Aorta (tissue), 5 donors: ENCODE measurements around the gene SF3B4. TPM values are rescaled to one million over a fixed set of nuclear protein-coding genes. Genes with fewer than 3 reads are reported as not detected.

Source experiments
- ATAC-seq: fragments of 200-7000 bp; cut with Tn5 transposase; one replicate; pipeline ENCODE4 v1.9.1; 2022; ENCODE audit warnings: moderate library complexity; ENCODE audit not compliant: low FRiP score
- DNase-seq, 2 donors: peaks; one replicate each; pipeline ENCODE4 v3.0.0-alpha.2; 2020
- H3K27ac ChIP-seq, 2 donors: one replicate each; pipeline ENCODE4 v1.5.1; 2013; ENCODE audit warnings: low read length in 2 of 2, mild to moderate bottlenecking in 2 of 2, moderate library complexity in 2 of 2, control low read depth in 1 of 2, inconsistent platforms in 1 of 2, low read depth in 1 of 2
- H3K27me3 ChIP-seq, 2 donors: one replicate each; pipeline ENCODE4 v1.6.1; 2013; ENCODE audit warnings: control low read depth in 1 of 2, low read length in 1 of 2, mild to moderate bottlenecking in 1 of 2, moderate library complexity in 1 of 2; ENCODE audit not compliant: insufficient read depth in 2 of 2, control insufficient read depth in 1 of 2
- H3K36me3 ChIP-seq, 2 donors: one replicate each; pipeline ENCODE4 v1.6.1; 2013; ENCODE audit warnings: control low read depth in 1 of 2, low read length in 1 of 2, mild to moderate bottlenecking in 1 of 2; ENCODE audit not compliant: insufficient read depth in 2 of 2, control insufficient read depth in 1 of 2
- H3K4me1 ChIP-seq, 2 donors: one replicate each; pipeline ENCODE4 v1.6.1; 2013; ENCODE audit warnings: low read length in 2 of 2, control low read depth in 1 of 2, mild to moderate bottlenecking in 1 of 2, moderate library complexity in 1 of 2; ENCODE audit not compliant: insufficient read depth in 2 of 2, control insufficient read depth in 1 of 2
- H3K4me3 ChIP-seq, 2 donors: one replicate each; pipeline ENCODE4 v1.5.1; 2013; ENCODE audit warnings: low read length in 2 of 2, control low read depth in 1 of 2, mild to moderate bottlenecking in 1 of 2
- H3K9me3 ChIP-seq: one replicate; pipeline ENCODE4 v1.6.1; 2013; ENCODE audit warnings: mild to moderate bottlenecking, low read length; ENCODE audit not compliant: control insufficient read depth
- WGBS, 2 donors: extraction: QIAGEN DNeasy Blood & Tissue Kit; methylation state at CpG; one replicate each; pipeline ENCODE4 v1.1.7; 2013; 5-methylcytosine and 5-hydroxymethylcytosine counted together
- intact Hi-C, 2 donors: fragments of 100-400 bp; cut with DNase I; formaldehyde crosslinking; loops; one replicate each; pipeline versions ENCODE4 v1.14.2 to v1.15.0; 2022
- polyA plus RNA-seq, 2 donors: library from polyadenylated mRNA; stranded (reverse); fragments of 200-250 nt; gene quantifications; one replicate each; pipeline ENCODE4 v1.2.3, GENCODE V29; 2013
- total RNA-seq, 2 donors: library from RNA; stranded (reverse); fragmentation: NEBNext Ultra II Directional; extraction: Animal tissue kit (Norgen Biotek cat#: 25700); gene quantifications; one replicate each; pipeline ENCODE4 v1.2.1, GENCODE V29; 2021
- donor health status: healthy with polysubstance abuse.
- donor health status: Bipolar disorder and iron deficiency.
- donor health status: DM: no; HTN: no; CAD: no.
- donor health status: DM: no; HTN: no; CAD: no.
- donor health status: DM: yes; HTN: yes; CAD: no.

Gene SF3B4
- total and polyA plus RNA-seq, 4 donors = 18.8 to 42.6 (median 37.4) TPM

DNA sequence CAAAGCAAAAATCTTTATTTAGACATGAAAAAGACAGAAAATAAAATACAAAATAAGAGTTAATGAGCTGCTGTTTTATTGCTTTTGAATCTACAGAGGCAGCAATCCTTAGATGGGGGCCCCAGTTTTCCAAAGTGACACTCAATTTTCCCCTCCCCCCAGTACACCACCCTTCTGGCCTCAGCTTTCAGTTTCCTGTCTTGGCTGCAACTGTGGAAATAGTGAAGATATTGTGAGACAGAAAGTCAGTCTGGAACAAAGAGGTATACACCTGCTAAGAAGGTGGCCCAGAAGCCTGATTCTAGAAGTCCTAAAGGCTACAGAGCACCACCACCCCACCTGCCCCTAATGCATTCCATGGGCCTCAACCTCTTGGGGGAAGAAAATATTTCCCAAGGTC is 10.2 kb upstream of the SF3B4 start:
- peaks cover 2 to 7% of the 10 kb centered on the region in 2 donors for H3K4me1 ChIP-seq
- H3K27ac ChIP-seq = peak overlapping the region in 1 of 2 donors; percentile 52
- H3K36me3 ChIP-seq = no peaks in the 10 kb centered on the region
- intact Hi-C loops = loop anchor here in 1 of 2 donors (2.0 kb wide), 1 partner anchor 49 kb away; no protein-coding TSS in a partner anchor
- no peak for DNase-seq
- ATAC-seq = no peak
- no peaks in the 10 kb centered on the region for H3K9me3 ChIP-seq
- no peak overlapping the region for H3K4me3 ChIP-seq
- H3K27me3 ChIP-seq = no peaks in the 10 kb centered on the region

- H3K36me3 ChIP-seq = no peaks in the 10 kb centered on the region
- DNase-seq (no peak), ATAC-seq (peak; percentile 6)
- 4 to 5% methylated on average over 8 of the region's 8 CpGs for WGBS, 2 donors
- H3K9me3 ChIP-seq = no peaks in the 10 kb centered on the region
- intact Hi-C loops = no loop called here
- H3K27ac ChIP-seq = peak overlapping the region; percentile 35 to 78
- peaks cover 2 to 7% of the 10 kb centered on the region in 2 donors for H3K4me1 ChIP-seq
- H3K4me3 ChIP-seq = peak overlapping the region; percentile 62 to 83
- no peaks in the 10 kb centered on the region for H3K27me3 ChIP-seq
These were observed 9.5 kb upstream of the SF3B4 start for GRCh38 chr1:149936992-149937705.

DNA sequence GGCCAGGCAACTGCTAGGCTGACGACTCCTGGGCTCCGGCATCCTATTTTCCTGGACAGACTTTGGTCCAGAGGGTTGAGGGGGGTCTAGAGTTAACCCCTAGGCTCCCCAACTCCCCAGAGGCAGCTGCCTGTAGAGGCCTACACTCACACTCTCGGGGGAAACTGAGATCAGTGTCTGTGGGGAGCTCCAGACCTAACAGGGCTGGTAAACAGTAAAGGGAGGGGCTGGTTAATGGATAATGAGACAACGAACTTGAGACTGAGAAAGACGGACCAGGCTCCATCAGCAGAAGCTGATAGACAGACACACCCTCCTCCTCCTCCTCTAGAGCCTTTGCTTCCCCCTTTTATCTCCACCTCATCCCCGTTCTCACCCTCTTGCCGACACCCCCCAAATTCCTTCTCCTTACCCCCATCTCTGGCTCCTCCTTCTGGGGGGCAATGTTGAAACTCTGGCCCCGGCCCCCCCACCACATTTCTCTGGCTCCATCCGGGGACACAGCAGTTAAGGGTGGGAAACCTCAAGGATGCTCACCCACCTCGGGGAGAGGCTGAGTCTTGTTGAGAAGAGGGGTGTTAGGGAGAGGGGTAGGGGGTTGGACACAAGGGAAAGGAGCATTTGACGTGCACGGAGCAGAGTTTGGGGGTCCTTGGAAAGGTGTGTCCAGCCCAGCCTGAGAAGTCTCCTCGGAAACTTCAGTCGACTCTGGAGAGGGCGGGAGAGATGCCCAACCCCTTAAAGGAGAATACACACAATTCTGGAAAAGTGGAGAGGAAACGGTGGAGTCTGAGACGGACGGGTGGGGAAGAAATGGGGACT is 8.8 kb upstream of the SF3B4 start, which contains the start of gene MTMR11:
Gene MTMR11 (minus strand): TSS at position 710 of the 822 bp plus-strand sequence. CDS start 232 bp downstream, at position 478.
- Histone ChIP-seq H3K36me3 (no peaks in the 10 kb centered on the region), H3K4me3 (peak within 1 kb of the TSS; percentile 62 to 83), H3K27ac (peak within 1 kb of the TSS; percentile 52 to 78), H3K4me1 (peaks cover 2 to 7% of the 10 kb centered on the region in 2 donors), H3K9me3 (no peaks in the 10 kb centered on the region), H3K27me3 (no peaks in the 10 kb centered on the region)
- 4 to 5% methylated on average over 18 of the region's 18 CpGs for WGBS, 2 donors
- peak; percentile 74 for ATAC-seq
- intact Hi-C loops = no loop called here
- no peak for DNase-seq

- no peak overlapping the region for H3K4me3 ChIP-seq
- 82 to 87% methylated on average over 2 of the region's 2 CpGs for WGBS, 2 donors
- H3K27ac ChIP-seq = no peak overlapping the region
- ATAC-seq = no peak
- no peaks in the 10 kb centered on the region for H3K9me3 ChIP-seq
- intact Hi-C loops = no loop called here
- no peaks in the 10 kb centered on the region for H3K27me3 ChIP-seq
- peaks cover 1 to 7% of the 10 kb centered on the region in 2 donors for H3K4me1 ChIP-seq
- peaks cover 0 to 4% of the 10 kb centered on the region in 2 donors for H3K36me3 ChIP-seq
- DNase-seq = no peak
These were observed 6.8 kb upstream of the SF3B4 start for GRCh38 chr1:149934356-149934755.

- WGBS, 2 donors = 89 to 96% methylated on average over 4 of the region's 4 CpGs
These were observed 5.6 kb upstream of the SF3B4 start for GRCh38 chr1:149933208-149933607.

GRCh38 chr1:149932474-149932873 is 4.9 kb upstream of the SF3B4 start:
- no peaks in the 10 kb centered on the region for H3K9me3 ChIP-seq
- H3K4me3 ChIP-seq = no peak overlapping the region
- H3K27ac ChIP-seq = no peak overlapping the region
- H3K4me1 ChIP-seq = peaks cover 0 to 7% of the 10 kb centered on the region in 2 donors
- no peaks in the 10 kb centered on the region for H3K27me3 ChIP-seq
- ATAC-seq = no peak
- no peak for DNase-seq
- intact Hi-C loops = no loop called here
- peaks cover 0 to 4% of the 10 kb centered on the region in 2 donors for H3K36me3 ChIP-seq
- WGBS, 2 donors = 86 to 93% methylated on average over 8 of the region's 8 CpGs

More at GRCh38 chr1:149933208-149933607, 5.6 kb upstream of the SF3B4 start:
- Histone ChIP-seq H3K4me1 (peaks cover 0 to 7% of the 10 kb centered on the region in 2 donors), H3K9me3 (no peaks in the 10 kb centered on the region), H3K4me3 (no peak overlapping the region), H3K27ac (no peak overlapping the region), H3K36me3 (peaks cover 0 to 4% of the 10 kb centered on the region in 2 donors), H3K27me3 (no peaks in the 10 kb centered on the region)
- ATAC-seq (no peak), DNase-seq (no peak)
- intact Hi-C loops = no loop called here

- Histone ChIP-seq H3K36me3 (peaks cover under 1 to 4% of the 10 kb centered on the region in 2 donors), H3K27ac (no peak overlapping the region), H3K4me1 (peaks cover under 1 to 7% of the 10 kb centered on the region in 2 donors), H3K27me3 (no peaks in the 10 kb centered on the region), H3K4me3 (no peak overlapping the region), H3K9me3 (no peaks in the 10 kb centered on the region)
- ATAC-seq = no peak
- intact Hi-C loops = no loop called here
- no peak for DNase-seq
- WGBS, 2 donors = 84 to 85% methylated on average over 13 of the region's 13 CpGs
These were observed 3.7 kb upstream of the SF3B4 start for GRCh38 chr1:149931212-149931790.

DNA sequence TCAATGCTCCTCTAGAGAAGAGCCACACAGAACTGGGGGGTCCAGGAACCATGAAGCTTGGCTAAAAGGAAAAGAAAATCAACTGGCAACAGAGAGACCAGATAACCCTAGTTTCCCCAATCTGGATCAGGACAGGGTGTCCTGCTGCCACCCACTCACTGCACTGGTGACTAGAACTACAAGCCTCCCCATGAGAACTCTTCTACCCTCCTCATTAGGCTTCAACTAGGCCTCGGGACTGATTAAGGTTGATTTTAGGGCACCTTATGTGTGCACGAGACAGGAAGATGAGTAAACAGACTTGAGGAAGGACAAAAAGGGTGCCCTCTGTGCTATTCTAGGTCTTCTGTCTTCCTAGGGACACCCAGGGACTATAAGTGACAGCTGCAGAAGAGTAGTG is 2.3 kb upstream of the SF3B4 start:
- Histone ChIP-seq H3K27ac (no peak overlapping the region), H3K27me3 (no peaks in the 10 kb centered on the region), H3K4me3 (no peak overlapping the region), H3K36me3 (peaks cover 1 to 8% of the 10 kb centered on the region in 2 donors), H3K4me1 (peaks cover 0 to 3% of the 10 kb centered on the region in 2 donors), H3K9me3 (no peaks in the 10 kb centered on the region)
- intact Hi-C loops = loop anchor here in 1 of 2 donors (5.0 kb wide), 1 partner anchor 38 kb away; no protein-coding TSS in a partner anchor
- ATAC-seq (no peak), DNase-seq (no peak)
- WGBS, 2 donors = 81 to 85% methylated on average over 2 of the region's 2 CpGs
